Activated CD4-positive, alpha-beta T cell treated with anti-CD3 and anti-CD28 coated beads for 4 hours (primary cell): ENCODE measurements around the gene NTM.

Source experiments
- DNase-seq, 2 donors: peaks; one replicate each; pipeline ENCODE4 v3.0.0-alpha.2; 2020

NTM gene

GRCh38 chr11:131373095-131373725, 2.8 kb downstream of the NTM start:
- no peak for DNase-seq

GRCh38 chr11:131373756-131374155, 3.3 kb downstream of the NTM start:
- DNase-seq, result no peak

DNA sequence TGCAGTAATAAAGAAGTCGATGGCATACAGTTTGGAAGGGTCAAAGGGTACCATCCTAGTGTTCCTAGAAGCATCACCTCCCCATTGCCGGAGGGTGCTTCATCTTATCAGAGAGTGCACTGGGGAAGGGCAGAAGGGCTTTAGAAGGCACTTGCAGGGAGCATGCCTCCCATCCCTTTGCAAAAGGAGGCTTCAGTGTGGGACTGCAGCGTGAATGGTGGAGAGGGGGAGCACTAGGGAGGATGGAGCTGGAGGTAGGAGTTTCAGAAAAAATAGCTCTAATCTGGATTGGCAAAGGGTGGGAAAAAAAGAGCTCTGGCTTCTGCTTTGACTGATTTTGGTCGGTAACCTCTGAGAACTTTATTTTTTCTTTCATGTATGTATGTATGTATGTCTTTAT, 5.0 kb downstream of the NTM start:
- DNase-seq, result no peak

DNA sequence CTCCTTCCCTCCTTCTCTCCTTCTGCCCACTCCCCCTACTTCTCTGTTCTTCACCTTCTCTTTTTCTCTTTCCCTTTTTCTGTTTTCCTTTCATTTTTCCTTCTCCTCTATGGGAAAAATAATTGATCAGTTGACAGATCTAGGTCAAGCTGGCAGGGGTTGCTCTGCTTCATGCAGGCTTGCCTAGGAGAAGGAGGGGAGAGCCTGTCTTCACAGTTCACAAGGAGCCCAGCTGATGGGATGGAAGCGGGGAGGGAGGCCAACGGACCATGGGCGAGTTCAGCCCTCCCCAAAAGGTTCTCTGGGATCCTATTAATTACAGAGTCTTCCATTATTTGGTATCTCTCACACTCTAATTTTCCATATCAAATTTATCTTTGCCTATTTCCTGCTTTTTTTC, 5.5 kb downstream of the NTM start:
- no peak for DNase-seq

GRCh38 chr11:131378931-131379330, 8.5 kb downstream of the NTM start:
- DNase-seq, result no peak

DNA sequence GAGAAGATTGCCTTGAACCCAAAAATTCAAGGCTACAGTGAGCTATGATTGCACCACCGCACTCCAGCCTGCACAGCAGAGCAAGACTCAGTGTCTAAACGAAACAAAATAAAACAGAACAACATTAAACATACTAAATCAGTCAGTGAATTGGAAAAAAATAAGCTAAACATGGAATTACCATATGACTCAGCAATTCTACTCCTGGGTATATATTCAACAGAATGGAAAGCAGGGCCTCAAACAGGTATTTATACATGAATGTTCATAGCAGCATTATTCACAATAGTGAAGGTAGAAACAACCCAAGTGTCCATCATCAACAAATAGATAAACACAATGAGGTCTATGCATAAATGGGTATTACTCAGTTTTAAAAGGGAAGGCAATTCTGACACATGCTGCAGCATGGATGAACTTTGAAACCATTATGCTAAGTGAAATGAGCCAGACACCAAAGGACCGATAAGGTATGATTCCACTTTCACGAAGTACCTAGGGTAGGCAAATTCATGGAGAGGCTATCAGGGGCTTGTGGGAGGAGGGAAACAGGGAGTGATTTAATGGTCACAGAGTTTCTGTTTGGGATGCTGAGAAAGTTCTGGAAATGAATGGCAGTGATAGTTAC, 15.5 kb downstream of the NTM start:
- DNase-seq, result no peak

DNA sequence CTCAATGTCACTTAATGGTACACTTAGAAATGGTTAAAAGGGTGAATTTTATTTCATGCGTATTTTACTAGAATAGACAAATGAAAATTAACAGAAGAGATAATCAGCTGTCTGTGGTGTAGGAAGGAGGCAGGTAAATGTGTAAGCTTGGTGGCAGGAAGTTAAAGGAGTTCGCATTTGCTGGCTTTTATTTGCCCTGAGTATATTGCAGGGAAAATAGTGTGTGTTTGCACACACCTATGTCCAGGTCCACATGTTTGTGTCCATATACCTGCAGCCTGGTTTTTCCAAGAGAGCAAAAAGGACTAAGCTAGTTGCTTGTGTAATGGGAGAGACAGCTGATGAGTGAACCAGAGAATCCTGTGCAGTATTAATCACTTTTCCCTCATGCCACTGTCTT, 16.0 kb downstream of the NTM start:
- no peak for DNase-seq

GRCh38 chr11:131388030-131388429, 17.6 kb downstream of the NTM start:
- DNase-seq, result no peak

- DNase-seq, result no peak
Observed at GRCh38 chr11:131389582-131389981, 19.2 kb downstream of the NTM start.

DNA sequence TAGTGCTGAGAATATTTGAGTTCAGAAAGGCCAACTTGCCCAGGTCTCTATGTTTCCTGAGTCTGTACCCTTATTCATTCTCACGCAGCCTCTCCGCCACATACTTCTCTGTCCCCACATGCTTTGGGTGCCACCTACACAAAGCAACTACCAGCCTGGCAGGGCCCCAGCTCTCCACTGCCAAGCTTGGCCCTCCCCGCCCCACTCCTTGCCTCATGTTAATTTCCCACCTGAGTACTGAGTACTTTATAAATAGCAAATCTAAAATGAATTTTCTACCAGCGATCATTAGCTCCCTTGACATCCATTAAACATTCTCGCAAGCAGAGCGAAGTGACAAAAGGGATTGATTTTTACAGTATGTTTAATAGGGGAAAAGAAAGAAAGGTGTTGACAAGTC, 20.8 kb downstream of the NTM start:
- DNase-seq, result no peak

- DNase-seq, result no peak
Observed at GRCh38 chr11:131392528-131393255, 22.3 kb downstream of the NTM start.

DNA sequence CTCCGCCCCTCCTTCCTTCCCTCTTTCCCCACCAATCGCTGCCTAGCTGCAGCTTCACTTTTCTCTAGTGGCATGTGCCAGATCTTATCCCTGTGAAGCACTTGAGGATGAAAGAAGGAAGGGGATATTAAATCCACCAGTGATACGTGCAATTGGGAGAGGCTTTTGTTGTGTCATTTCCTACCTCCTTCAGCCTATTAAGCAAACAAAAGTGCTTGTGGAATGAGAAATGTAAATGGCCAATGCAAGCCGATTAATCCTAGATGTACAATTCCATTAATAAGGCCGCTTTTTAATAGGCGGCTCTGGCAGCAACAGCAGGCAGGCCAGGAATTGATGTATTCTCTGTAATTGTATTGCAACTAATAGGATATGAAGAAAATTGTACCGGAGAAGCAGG, 23.3 kb downstream of the NTM start:
- no peak for DNase-seq

DNA sequence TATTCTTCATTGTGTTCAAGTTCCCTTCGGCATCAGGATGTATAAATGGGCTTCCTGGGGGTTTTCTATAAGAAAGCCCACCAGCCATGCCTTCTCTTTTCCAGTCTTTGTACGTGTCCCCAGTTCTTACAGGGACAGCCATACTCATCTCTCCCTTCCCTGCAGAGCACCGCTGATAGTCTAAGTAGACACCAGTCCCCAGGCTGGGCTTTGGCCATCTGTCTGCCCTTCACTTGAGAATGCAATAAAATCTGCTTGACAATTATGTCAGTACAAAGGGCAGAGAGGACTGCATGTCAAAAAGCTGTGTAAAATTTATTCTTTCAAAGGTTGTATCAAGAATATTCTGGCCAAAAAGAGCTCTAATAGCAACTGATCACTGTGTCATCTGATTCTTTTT, 27.3 kb downstream of the NTM start:
- DNase-seq, result no peak

DNA sequence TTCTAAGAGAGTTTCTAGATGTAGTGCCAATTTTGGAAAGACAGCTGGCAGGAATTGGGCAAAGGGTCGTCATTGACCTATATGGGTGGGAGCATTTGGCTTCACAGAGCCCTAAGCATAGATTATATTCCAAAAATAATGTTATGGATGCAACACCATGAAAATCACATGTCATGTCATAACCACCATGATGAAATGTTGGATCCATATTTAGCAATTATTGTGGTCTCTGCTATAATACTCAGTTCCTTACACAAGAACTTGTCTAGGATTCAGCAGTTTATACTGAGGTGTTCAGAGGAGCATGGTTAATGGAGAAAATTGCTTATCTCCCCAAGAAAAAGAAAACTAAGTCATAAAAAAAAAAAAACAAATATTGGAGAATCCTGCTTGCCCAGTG, 31.6 kb downstream of the NTM start:
- no peak for DNase-seq

DNA sequence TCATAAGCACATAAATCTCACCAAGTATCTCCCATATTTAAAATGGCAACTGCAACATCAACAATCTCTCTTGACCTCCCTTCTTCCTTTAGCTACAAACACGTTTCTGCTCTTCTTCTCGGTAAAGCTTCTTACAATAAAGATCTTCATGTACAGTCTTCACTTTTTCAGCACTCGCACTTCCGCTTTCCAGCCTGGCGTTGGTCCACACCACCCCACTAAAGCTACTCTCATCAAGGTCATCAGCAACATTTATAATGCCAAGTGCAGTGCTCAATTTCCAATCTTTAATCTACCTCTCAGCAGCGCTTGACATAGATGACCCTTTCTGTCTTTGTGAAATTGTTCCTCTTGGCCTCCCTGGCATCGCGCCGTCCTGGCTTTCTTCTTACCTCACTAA, 33.6 kb downstream of the NTM start:
- DNase-seq, result no peak

DNA sequence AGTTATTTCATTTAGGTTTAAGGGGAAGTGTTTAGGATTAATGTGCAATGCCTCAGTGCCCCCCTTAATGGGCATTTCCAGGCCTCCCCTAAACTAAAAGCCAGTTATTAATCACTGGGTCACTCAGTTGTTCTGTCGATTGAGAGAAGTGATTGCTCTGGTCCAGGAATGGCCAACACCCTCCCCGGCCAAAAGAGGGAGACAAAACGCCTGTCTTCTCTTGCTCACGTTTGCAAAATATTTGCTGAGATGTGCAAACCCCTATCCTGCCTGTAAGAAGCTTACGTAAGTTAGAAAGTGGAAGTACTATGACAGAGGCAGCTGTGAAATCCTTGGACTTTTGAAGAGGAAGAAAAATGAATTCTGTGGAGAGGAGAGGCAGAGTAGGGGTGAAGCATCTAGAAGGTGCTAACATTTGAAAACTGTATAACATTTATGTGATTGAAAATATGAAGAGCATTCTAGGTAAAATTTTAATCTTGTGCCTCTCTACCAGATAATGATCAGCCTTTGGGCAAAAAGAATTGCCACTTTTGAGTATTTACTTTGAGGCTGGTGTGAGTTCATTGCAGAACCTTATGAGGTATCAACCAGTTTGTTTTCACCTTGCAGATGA, 37.7 kb downstream of the NTM start:
- DNase-seq, result no peak

DNA sequence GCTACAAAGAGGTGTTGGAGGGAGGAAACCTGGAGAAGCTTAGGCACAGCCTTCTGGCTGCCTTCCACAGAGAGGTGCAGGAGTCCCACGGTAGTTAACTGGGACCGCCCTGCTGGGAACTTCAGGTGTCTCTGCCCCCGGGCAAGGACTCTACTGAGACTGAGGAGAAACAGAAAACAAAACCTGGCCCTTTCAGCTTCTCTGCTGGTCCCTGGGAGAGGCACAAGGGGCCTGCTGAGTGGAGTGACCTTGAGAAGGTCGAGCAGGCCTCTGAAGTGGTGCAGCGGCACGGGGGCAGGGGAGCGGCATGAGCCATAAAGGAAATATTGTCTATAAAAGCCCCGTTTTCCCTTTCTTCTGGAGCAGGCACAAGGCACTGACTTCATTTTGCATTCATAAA, 38.9 kb downstream of the NTM start:
- DNase-seq, result no peak

DNA sequence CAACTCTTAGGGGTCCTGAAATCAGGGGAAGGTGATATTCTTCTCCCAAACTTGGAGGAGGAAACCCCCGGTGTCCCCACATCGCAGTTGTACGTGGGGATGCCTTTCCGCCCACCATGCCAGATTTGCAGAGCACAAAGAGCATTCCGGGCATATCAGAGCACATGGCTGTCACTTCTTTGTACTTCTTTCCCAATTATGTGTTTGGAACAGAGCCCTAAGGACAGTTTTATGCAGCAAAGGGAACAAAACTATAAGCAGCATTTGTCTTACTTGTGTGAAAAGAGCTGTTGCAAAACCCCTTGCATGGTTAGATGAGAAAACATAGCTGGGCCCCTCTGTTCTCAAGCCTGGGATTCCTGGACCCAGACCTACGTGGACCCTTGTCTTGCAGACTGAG, 41.2 kb downstream of the NTM start:
- DNase-seq, result no peak

GRCh38 chr11:131412061-131412460, 41.6 kb downstream of the NTM start:
- no peak for DNase-seq

DNA sequence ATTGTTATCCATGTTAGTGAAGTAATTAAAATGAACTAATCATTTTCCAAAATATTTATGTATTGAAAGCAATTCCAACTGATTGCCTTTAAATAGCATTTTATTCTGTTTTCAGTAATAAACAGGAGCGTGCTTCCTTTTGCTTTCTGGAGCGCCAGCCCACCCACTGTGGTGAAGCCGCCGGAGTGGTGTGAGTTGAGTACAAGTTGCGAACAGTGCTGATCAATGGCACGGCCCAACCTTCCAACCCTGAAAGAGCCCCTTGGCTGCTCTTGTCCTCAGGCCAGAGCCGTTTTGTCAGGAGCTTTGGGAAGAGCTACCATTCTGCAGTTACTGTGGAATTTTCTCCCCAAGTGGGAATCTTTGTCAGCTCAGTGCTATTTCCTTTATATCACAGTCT, 42.8 kb downstream of the NTM start:
- no peak for DNase-seq

DNA sequence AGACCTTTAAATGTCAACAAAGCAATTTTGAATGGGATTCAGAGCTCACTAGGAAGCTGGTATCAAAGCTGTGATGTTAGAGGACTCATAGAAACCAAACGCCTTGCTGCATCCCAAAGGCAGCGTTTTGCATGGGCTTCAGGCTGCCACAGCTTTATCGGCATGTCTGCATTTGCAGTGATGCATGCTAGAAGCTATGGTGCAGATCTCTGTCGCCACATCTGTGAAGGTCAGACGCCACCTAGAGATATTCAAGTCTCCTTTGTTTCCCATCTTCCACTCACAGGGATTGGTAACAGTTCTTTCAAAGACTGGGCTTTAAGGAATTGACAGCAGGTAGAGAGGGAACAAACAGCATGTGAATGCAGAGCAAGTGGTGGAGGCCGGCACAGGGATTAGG, 47.8 kb downstream of the NTM start:
- no peak for DNase-seq

- no peak for DNase-seq
Observed at GRCh38 chr11:131421066-131421855, 50.8 kb downstream of the NTM start.

- no peak for DNase-seq
Observed at GRCh38 chr11:131422029-131422428, 51.6 kb downstream of the NTM start.
